MCF 10A (cell line): Measurements from ENCODE around the gene PPP1R15B. TPM values are rescaled to one million over a fixed set of nuclear protein-coding genes. Genes with fewer than 3 reads are reported as not detected.

Experiments
- BruUV-seq: library from RNA; stranded (reverse); fragments of 400-500 nt; replicated peaks from 2 replicates; lab custom pipeline; 2021; lab: Mats Ljungman, UMichigan
- CTCF ChIA-PET: fragments of 300-600 bp; sonication (Branson Sonifier 250); formaldehyde crosslinking; extraction: SDS; loops from one replicate; lab custom pipeline; 2021; ENCODE audit warnings: antibody characterized with exemption, inconsistent platforms; lab: Yijun Ruan, JAX
- POLR2A ChIA-PET: fragments of 300-600, 350-650 bp; sonication (Branson Sonifier 250); formaldehyde crosslinking; extraction: SDS; loops from one replicate; lab custom pipeline; 2020; ENCODE audit warnings: antibody characterized with exemption, inconsistent platforms; lab: Yijun Ruan, JAX
- DNase-seq: peaks from one replicate; pipeline ENCODE4 v3.0.0-alpha.2; 2018; ENCODE audit not compliant: unreplicated experiment
- H3K27ac Mint-ChIP-seq: one replicate; pipeline ENCODE4 v1.8.0; 2022; ENCODE audit warnings: mild to moderate bottlenecking, low read depth, mixed read lengths; ENCODE audit not compliant: unreplicated experiment
- H3K27me3 Mint-ChIP-seq: one replicate; pipeline ENCODE4 v1.8.0; 2022; ENCODE audit warnings: mixed read lengths; ENCODE audit not compliant: insufficient read depth, unreplicated experiment
- H3K36me3 Mint-ChIP-seq: one replicate; pipeline ENCODE4 v1.8.0; 2022; ENCODE audit warnings: mild to moderate bottlenecking, moderate library complexity, mixed read lengths; ENCODE audit not compliant: insufficient read depth, unreplicated experiment
- H3K4me1 Mint-ChIP-seq: one replicate; pipeline ENCODE4 v1.8.0; 2022; ENCODE audit warnings: mixed read lengths; ENCODE audit not compliant: insufficient read depth, unreplicated experiment
- H3K4me3 Mint-ChIP-seq: one replicate; pipeline ENCODE4 v1.8.0; 2022; ENCODE audit warnings: mild to moderate bottlenecking, moderate library complexity, mixed read lengths; ENCODE audit not compliant: unreplicated experiment
- H3K9me3 Mint-ChIP-seq: one replicate; pipeline ENCODE4 v1.8.0; 2022; ENCODE audit warnings: mixed read lengths; ENCODE audit not compliant: unreplicated experiment
- CTCF ChIP-seq: fragments of 200-600 bp; IDR thresholded peaks from one replicate; pipeline ENCODE4 v1.8.0; 2022; ENCODE audit warnings: antibody characterized with exemption, mild to moderate bottlenecking; ENCODE audit not compliant: unreplicated experiment
- intact Hi-C: fragments of 100-400 bp; cut with micrococcal nuclease; formaldehyde crosslinking; loops from 2 replicates; pipeline ENCODE4 v1.14.1; 2022
- total RNA-seq: library from RNA; stranded (reverse); gene quantifications from 2 replicates; pipeline ENCODE4 v1.2.3, GENCODE V29; 2022

The PPP1R15B gene
- total RNA-seq, 1 experiment from 2014 or later: 86.0 TPM

DNA sequence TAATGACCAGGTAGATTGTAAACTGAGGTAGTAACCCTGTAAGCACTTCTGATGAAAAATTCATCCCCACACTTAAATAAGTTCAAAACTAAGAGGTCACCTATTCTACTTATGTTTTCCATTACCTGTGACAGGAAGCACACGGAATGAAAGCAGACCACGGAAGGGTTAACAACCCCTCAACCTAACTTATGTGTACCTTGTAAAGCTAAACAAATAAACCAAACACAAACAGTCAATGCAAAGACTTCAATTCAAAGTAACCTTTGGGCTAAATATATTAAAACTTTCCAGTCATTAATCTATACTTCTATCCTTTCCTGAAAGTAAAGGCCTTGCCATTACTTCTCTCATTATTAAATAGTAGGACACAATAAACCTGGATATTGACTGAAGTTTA, 7.0 kb downstream of the PPP1R15B start:
- intact Hi-C loops: no loop called here
- H3K27ac Mint-ChIP-seq: no peak overlapping the region
- no TSS peak for BruUV-seq
- no peak for DNase-seq
- peaks cover 25% of the 10 kb centered on the region for H3K4me1 Mint-ChIP-seq
- H3K36me3 Mint-ChIP-seq: peaks cover 100% of the 10 kb centered on the region
- no peaks in the 10 kb centered on the region for H3K9me3 Mint-ChIP-seq
- ChIA-PET CTCF (interaction anchor here (1.1 to 2.7 kb wide), 2 partner anchors 96 to 242 kb away, joined by 4 to 10 read pairs; no protein-coding TSS in a partner anchor), POLR2A (interaction anchor here (0.7 to 8.7 kb wide), 6 partner anchors 14 to 117 kb away, joined by 3 to 150 read pairs (median 44); partner anchors contain the start of gene PIK3C2B)
- no peak for TF ChIP-seq CTCF
- H3K27me3 Mint-ChIP-seq: no peaks in the 10 kb centered on the region
- H3K4me3 Mint-ChIP-seq: no peak overlapping the region

- Mint-ChIP-seq H3K9me3 (no peaks in the 10 kb centered on the region), H3K4me1 (peaks cover 21% of the 10 kb centered on the region), H3K4me3 (no peak overlapping the region), H3K27me3 (no peaks in the 10 kb centered on the region), H3K36me3 (peaks cover 99% of the 10 kb centered on the region), H3K27ac (no peak overlapping the region)
- DNase-seq: no peak
- BruUV-seq: no TSS peak
- no peak for TF ChIP-seq CTCF
- POLR2A ChIA-PET: interaction anchor here (0.7 to 5.5 kb wide), 4 partner anchors 22 to 545 kb away, joined by 3 to 49 read pairs (median 4); partner anchors contain the start of genes MDM4 and PIK3C2B
- intact Hi-C loops: no loop called here
- CTCF ChIA-PET: interaction anchor here (0.5 to 5.9 kb wide), 4 partner anchors 22 to 104 kb away, joined by 3 to 82 read pairs (median 4); no protein-coding TSS in a partner anchor
Measured at GRCh38 chr1:204402391-204402790, 9.2 kb downstream of the PPP1R15B start.

DNA sequence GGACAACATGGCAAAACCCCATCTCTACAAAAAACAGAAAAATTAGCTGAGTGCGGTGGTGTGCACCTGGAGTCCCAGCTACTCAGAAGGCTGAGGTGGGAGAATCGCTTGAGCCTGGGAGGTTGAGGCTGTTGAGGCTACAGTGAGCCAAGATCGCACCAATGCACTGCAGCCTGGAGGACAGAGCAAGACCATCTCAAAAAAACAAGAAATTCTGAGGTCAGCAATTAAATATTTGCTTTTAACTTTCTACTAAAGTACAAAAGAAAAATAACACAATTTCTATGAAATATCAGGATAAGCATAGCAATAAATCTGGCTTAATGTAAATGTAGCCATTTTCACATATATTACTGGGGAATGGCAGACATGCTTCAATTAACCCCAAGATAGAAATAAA, 9.9 kb downstream of the PPP1R15B start:
- TF ChIP-seq CTCF: no peak
- BruUV-seq: no TSS peak
- Mint-ChIP-seq H3K27me3 (no peaks in the 10 kb centered on the region), H3K4me1 (peaks cover 21% of the 10 kb centered on the region), H3K36me3 (peaks cover 94% of the 10 kb centered on the region), H3K27ac (no peak overlapping the region), H3K4me3 (no peak overlapping the region), H3K9me3 (no peaks in the 10 kb centered on the region)
- ChIA-PET CTCF (interaction anchor here (0.6 to 5.9 kb wide), 6 partner anchors 12 to 114 kb away, joined by 3 to 82 read pairs (median 3); partner anchors contain the start of gene MDM4), POLR2A (interaction anchor here (1.1 to 8.0 kb wide), 6 partner anchors 9 to 105 kb away, joined by 3 to 52 read pairs (median 16); partner anchors contain the start of gene PIK3C2B)
- no peak for DNase-seq
- intact Hi-C loops: no loop called here

DNA sequence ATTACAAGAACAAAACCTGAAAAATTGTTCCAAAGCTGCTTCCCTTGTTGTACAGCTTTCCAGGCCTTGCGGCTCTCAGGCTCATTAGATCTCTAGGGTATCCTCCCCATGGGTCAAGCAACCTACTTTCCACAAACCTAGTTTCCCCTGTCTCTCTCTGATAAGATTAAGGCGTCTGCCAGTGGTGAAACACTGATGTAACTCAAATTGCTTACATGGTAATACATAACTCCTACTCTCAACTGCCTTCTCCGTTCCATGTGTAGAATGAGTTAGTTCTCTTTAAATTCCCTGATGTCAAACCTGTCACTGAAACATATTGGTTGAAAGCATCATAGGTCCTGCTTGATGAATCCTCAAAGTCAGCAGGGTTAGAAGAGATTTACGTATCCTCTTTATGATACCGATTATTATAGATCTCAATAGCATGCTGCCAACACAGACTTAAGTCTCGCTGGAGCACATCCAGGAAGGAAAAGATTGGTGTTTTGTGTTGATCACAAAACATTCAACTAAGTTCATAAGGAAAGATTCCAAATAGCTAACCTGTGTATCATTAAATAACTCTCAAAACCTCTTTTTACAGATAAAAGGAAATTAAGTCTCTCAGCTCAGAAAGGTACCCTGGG, 10.6 kb downstream of the PPP1R15B start:
- POLR2A ChIA-PET: interaction anchor here (1.1 to 8.0 kb wide), 6 partner anchors 9 to 106 kb away, joined by 3 to 52 read pairs (median 16); no protein-coding TSS in a partner anchor
- no peaks in the 10 kb centered on the region for H3K27me3 Mint-ChIP-seq
- peaks cover 17% of the 10 kb centered on the region for H3K4me1 Mint-ChIP-seq
- intact Hi-C loops: no loop called here
- DNase-seq: no peak
- TF ChIP-seq CTCF: no peak
- CTCF ChIA-PET: interaction anchor here (0.6 to 6.0 kb wide), 16 partner anchors 12 to 541 kb away, joined by 3 to 123 read pairs (median 6); partner anchors contain the start of genes MDM4 and REN
- BruUV-seq: no TSS peak
- peaks cover 94% of the 10 kb centered on the region for H3K36me3 Mint-ChIP-seq
- H3K9me3 Mint-ChIP-seq: no peaks in the 10 kb centered on the region
- peak overlapping the region; percentile 14 for H3K27ac Mint-ChIP-seq
- no peak overlapping the region for H3K4me3 Mint-ChIP-seq
